Gastroesophageal sphincter (tissue), 3 donors: Measurements from ENCODE around the gene VWA8.

Experiments
- CTCF ChIP-seq, 4 experiments: fragments of 200-600 bp in 2 of 4; fragments of 450-650 bp in 2 of 4; sonication (generic) in 1 of 4; IDR thresholded peaks; one replicate each; pipeline ENCODE4 v1.5.1; 2017 to 2019; ENCODE audit warnings: antibody characterized with exemption in 4 of 4, mild to moderate bottlenecking in 2 of 4, moderate library complexity in 2 of 4
- POLR2A ChIP-seq, 2 donors: fragments of 450-650 bp; IDR thresholded peaks; one replicate each; pipeline ENCODE4 v1.6.1; 2017; ENCODE audit warnings: antibody characterized with exemption in 2 of 2, mild to moderate bottlenecking in 2 of 2, moderate library complexity in 1 of 2
- POLR2AphosphoS5 ChIP-seq: sonication (generic); formaldehyde crosslinking; IDR thresholded peaks from one replicate; pipeline ENCODE4 v1.6.1; 2017; ENCODE audit warnings: antibody characterized with exemption

DNA sequence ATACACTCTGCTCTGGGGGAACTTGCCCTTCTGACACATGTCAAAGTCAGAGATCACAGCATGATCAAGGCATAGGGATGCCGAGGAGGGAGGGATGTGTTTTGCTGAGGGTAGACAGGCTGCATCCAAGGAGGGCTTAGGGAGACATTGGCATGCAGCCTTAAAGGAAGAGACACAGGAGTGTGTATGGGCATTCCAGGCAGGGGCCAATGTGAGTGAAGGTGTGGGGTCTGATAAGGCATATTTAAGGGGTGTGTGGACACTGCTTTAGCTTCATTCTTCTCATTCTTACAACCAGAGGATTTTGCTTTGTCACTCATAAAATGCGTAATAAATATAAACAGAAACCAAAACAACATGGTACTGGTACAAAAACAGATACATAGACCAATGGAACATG, 310.2 kb downstream of the VWA8 start:
- TF ChIP-seq POLR2A (IDR thresholded peaks at IDR 0.05) (no peak), CTCF (IDR thresholded peaks at IDR 0.05) (no peak), POLR2AphosphoS5 (no peak)
